ENCODE data around the gene SHISA9.

- TF ChIP-seq CTCF (IDR thresholded peaks at IDR 0.05) = no peak
- TF ChIP-seq POLR2A (IDR thresholded peaks at IDR 0.05) = no peak
Observed at GRCh38 chr16:13189250-13189649, 287.9 kb downstream of the SHISA9 start.
